PC-3 (cell line): Measurements from ENCODE around the gene FGD4. TPM values are rescaled to one million over a fixed set of nuclear protein-coding genes. Genes with fewer than 3 reads are reported as not detected.

Experiments used
- ATAC-seq: fragments of 200-7000 bp; cut with Tn5 transposase; 2 replicates; pipeline ENCODE4 v1.9.1; 2020; ENCODE audit warnings: mild to moderate bottlenecking, moderate library complexity
- BruUV-seq: library from RNA; stranded (reverse); fragments of 400-500 nt; replicated peaks from 2 replicates; lab custom pipeline; 2021; lab: Mats Ljungman, UMichigan
- CTCF ChIA-PET: fragments of 300-600 bp; sonication (Branson Sonifier 250); formaldehyde crosslinking; loops from one replicate; lab custom pipeline; 2022; ENCODE audit warnings: antibody characterized with exemption; lab: Charles Lee
- POLR2A ChIA-PET: fragments of 300-600 bp; sonication (Branson Sonifier 250); formaldehyde crosslinking; loops from one replicate; lab custom pipeline; 2022; ENCODE audit warnings: antibody characterized with exemption; ENCODE audit not compliant: unreplicated experiment; lab: Charles Lee
- DNase-seq: peaks from one replicate; pipeline ENCODE4 v3.0.0-alpha.2; 2015
- H2AFZ ChIP-seq: fragments of 300-600 bp; sonication (generic); 2 replicates; pipeline ENCODE4 v1.6.0; 2016; ENCODE audit warnings: antibody characterized with exemption, low read length
- H3F3A ChIP-seq: fragments of 300-600 bp; sonication (generic); one replicate; pipeline ENCODE4 v1.6.0; 2017; ENCODE audit warnings: antibody characterized with exemption, low read length, control low read depth, mild to moderate bottlenecking; ENCODE audit not compliant: unreplicated experiment
- H3K27ac ChIP-seq: fragments of 300-600 bp; sonication (generic); 2 replicates; pipeline ENCODE4 v1.5.1; 2016; ENCODE audit warnings: mild to moderate bottlenecking, low read length
- H3K27me3 ChIP-seq: fragments of 300-600 bp; sonication (generic); 2 replicates; pipeline ENCODE4 v1.6.1; 2016; ENCODE audit warnings: low read length, mixed read lengths
- H3K36me3 ChIP-seq: fragments of 300-600 bp; sonication (generic); 2 replicates; pipeline ENCODE4 v1.6.1; 2016; ENCODE audit warnings: low read depth, mixed run types, low read length, mixed read lengths
- H3K4me1 ChIP-seq: fragments of 300-600 bp; sonication (generic); 2 replicates; pipeline ENCODE4 v1.5.1; 2016; ENCODE audit warnings: low read length; ENCODE audit not compliant: insufficient read depth
- H3K4me2 ChIP-seq: fragments of 300-600 bp; sonication (generic); 2 replicates; pipeline ENCODE4 v1.6.0; 2016; ENCODE audit warnings: low read length
- H3K4me3 ChIP-seq: fragments of 300-600 bp; sonication (generic); 2 replicates; pipeline ENCODE4 v1.5.1; 2016; ENCODE audit warnings: mild to moderate bottlenecking, low read length, mixed read lengths
- H3K79me2 ChIP-seq: fragments of 300-600 bp; sonication (generic); 2 replicates; pipeline ENCODE4 v1.6.1; 2017; ENCODE audit warnings: low read length, mixed read lengths
- H3K9ac ChIP-seq: fragments of 300-600 bp; sonication (generic); 2 replicates; pipeline ENCODE4 v1.6.0; 2016; ENCODE audit warnings: mild to moderate bottlenecking, low read length
- H3K9me2 ChIP-seq: fragments of 300-600 bp; sonication (generic); replicated peaks from 2 replicates; pipeline ENCODE4 v1.6.1; 2016; ENCODE audit warnings: mixed run types, low read length, mixed read lengths
- H3K9me3 ChIP-seq: fragments of 300-600 bp; sonication (generic); 2 replicates; pipeline ENCODE4 v1.6.1; 2016; ENCODE audit warnings: low read length, mixed read lengths
- H4K20me1 ChIP-seq: fragments of 300-600 bp; sonication (generic); 2 replicates; pipeline ENCODE4 v1.6.1; 2016; ENCODE audit warnings: low read length, mixed read lengths
- EZH2 ChIP-seq: fragments of 300-600 bp; sonication (generic); IDR thresholded peaks from one replicate; pipeline ENCODE4 v1.6.1; 2017; ENCODE audit warnings: antibody characterized with exemption, mild to moderate bottlenecking, low read length; ENCODE audit not compliant: unreplicated experiment
- EZH2phosphoT487 ChIP-seq: fragments of 300-600 bp; sonication (generic); IDR thresholded peaks from 2 replicates; pipeline ENCODE4 v1.6.1; 2018; ENCODE audit warnings: mild to moderate bottlenecking, antibody characterized with exemption, low read length, borderline replicate concordance
- intact Hi-C: fragments of 100-400 bp; cut with micrococcal nuclease; formaldehyde crosslinking; loops from 2 replicates; pipeline ENCODE4 v1.9.0; 2023
- total RNA-seq: library from RNA; depleted of rRNA; stranded (reverse); fragments of >200 nt; gene quantifications from 2 replicates; pipeline ENCODE4 v1.2.3, GENCODE V29; 2014
- TF ChIP-seq, protein P1 (sequence below): fragments of 300-600 bp; sonication (generic); conservative IDR thresholded peaks from 2 replicates; pipeline ENCODE4 v1.5.1; 2017; ENCODE audit warnings: antibody characterized with exemption, low read depth, mild to moderate bottlenecking, low read length

Gene FGD4
- total RNA-seq, 1 experiment from 2014 or later = 3.9 TPM

DNA sequence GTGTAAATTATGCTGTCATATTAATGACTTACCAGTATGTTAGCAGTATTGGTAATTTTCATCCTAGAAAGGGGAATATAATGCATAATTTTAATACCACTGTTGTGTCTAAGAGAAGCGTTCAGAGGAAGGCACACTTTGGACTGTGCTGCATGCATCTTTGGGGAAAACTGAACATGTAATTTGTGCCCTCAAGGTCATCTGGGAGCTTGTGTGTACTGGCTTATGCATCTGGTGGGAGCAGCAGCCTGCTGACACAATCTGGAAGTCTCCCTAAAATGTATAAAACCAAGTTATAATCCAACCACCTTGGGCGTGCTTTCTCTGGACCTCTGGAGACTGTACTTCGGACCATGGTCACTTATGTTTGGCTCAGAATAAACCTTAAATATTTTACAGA, 14.1 kb downstream of the FGD4 start:
- Histone ChIP-seq H3K4me3 (no peak overlapping the region), H3K9me2 (no peaks in the 10 kb centered on the region), H3K4me2 (no peak overlapping the region), H3K4me1 (no peaks in the 10 kb centered on the region), H3K36me3 (no peaks in the 10 kb centered on the region), H3F3A (no peaks in the 10 kb centered on the region), H2AFZ (no peak overlapping the region), H3K9me3 (no peaks in the 10 kb centered on the region), H3K27me3 (no peaks in the 10 kb centered on the region), H3K9ac (no peak overlapping the region), H3K27ac (no peak overlapping the region), H4K20me1 (no peaks in the 10 kb centered on the region), H3K79me2 (no peaks in the 10 kb centered on the region)
- DNase-seq (no peak), ATAC-seq (no peak)
- TF ChIP-seq, protein P1, sequence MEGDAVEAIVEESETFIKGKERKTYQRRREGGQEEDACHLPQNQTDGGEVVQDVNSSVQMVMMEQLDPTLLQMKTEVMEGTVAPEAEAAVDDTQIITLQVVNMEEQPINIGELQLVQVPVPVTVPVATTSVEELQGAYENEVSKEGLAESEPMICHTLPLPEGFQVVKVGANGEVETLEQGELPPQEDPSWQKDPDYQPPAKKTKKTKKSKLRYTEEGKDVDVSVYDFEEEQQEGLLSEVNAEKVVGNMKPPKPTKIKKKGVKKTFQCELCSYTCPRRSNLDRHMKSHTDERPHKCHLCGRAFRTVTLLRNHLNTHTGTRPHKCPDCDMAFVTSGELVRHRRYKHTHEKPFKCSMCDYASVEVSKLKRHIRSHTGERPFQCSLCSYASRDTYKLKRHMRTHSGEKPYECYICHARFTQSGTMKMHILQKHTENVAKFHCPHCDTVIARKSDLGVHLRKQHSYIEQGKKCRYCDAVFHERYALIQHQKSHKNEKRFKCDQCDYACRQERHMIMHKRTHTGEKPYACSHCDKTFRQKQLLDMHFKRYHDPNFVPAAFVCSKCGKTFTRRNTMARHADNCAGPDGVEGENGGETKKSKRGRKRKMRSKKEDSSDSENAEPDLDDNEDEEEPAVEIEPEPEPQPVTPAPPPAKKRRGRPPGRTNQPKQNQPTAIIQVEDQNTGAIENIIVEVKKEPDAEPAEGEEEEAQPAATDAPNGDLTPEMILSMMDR = no peak
- no peak for TF ChIP-seq EZH2phosphoT487
- no peak for TF ChIP-seq EZH2
- intact Hi-C loops = no loop called here
- POLR2A ChIA-PET = no interaction called here
- no TSS peak for BruUV-seq
- CTCF ChIA-PET = no interaction called here

DNA sequence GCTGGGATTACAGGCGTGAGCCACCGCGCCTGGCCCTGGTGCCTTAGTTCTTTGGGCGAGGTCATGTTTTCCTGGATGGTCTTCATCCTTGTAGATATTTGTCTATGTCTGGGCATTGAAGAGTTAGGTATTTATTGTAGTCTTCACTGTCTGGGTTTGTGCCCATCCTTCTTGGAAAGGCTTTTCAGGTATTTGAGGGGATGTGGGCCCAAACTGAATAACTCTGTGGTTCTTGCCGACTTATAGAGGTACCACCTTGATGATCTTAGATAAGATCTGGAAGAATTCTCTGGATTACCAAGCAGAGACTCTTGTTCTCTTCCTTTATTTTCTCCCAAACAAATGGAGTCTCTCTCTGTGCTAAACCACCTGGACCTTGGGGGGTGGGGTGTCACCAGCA, 18.9 kb downstream of the FGD4 start:
- intact Hi-C loops = no loop called here
- H3K4me3 ChIP-seq = no peak overlapping the region
- no peak for TF ChIP-seq EZH2
- TF ChIP-seq EZH2phosphoT487 = no peak
- TF ChIP-seq, protein P1 = no peak
- H3K9me2 ChIP-seq = no peaks in the 10 kb centered on the region
- H3K27me3 ChIP-seq = no peaks in the 10 kb centered on the region
- ATAC-seq (no peak), DNase-seq (no peak)
- BruUV-seq = no TSS peak
- no peak overlapping the region for H3K27ac ChIP-seq
- H3K36me3 ChIP-seq = no peaks in the 10 kb centered on the region
- ChIA-PET POLR2A (no interaction called here), CTCF (no interaction called here)
- H3K9me3 ChIP-seq = no peaks in the 10 kb centered on the region
- H4K20me1 ChIP-seq = no peaks in the 10 kb centered on the region
- no peaks in the 10 kb centered on the region for H3K79me2 ChIP-seq
- no peaks in the 10 kb centered on the region for H3F3A ChIP-seq
- H3K9ac ChIP-seq = no peak overlapping the region
- no peak overlapping the region for H3K4me2 ChIP-seq
- H3K4me1 ChIP-seq = peaks cover 8% of the 10 kb centered on the region; the same call in 1 of the 2 replicates
- H2AFZ ChIP-seq = no peak overlapping the region

DNA sequence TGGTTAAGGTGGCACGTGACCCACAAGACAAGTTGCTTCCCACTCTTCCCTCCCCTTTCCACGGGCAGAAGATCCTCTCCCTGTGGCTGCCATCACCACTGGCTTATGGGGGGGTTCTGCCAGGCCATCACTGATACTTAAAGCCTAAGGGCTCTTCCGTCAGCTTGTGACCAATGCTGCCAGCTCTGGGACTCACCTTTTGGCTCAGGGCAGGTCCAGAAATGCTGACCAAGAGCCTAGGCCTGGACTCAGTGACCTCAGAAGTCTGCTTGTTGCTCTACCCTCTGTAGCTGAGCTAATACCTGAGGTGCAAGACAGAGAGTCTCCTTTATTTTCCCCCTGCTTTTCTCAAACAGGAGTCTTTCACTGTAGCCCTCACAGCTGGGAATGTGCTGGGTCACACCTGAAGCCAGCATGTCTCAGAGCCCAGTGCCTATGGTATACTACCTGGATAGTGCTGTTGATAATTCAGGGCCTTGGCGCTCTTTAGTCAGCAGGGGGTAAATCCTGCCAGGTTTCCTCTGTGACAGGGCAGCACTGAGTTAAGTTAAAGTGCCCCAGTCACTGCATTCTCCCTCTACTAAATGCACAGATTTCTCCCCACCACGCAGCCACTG, 19.7 kb downstream of the FGD4 start:
- Histone ChIP-seq H4K20me1 (no peaks in the 10 kb centered on the region), H3K9me3 (no peaks in the 10 kb centered on the region), H3F3A (no peaks in the 10 kb centered on the region), H3K27me3 (no peaks in the 10 kb centered on the region), H3K9ac (no peak overlapping the region), H2AFZ (no peak overlapping the region), H3K79me2 (no peaks in the 10 kb centered on the region), H3K36me3 (no peaks in the 10 kb centered on the region), H3K4me3 (no peak overlapping the region), H3K4me1 (peaks cover 8% of the 10 kb centered on the region; the same call in 1 of the 2 replicates), H3K9me2 (no peaks in the 10 kb centered on the region), H3K4me2 (no peak overlapping the region), H3K27ac (no peak overlapping the region)
- ATAC-seq (no peak), DNase-seq (peak; percentile 18)
- no TSS peak for BruUV-seq
- intact Hi-C loops = no loop called here
- ChIA-PET CTCF (no interaction called here), POLR2A (no interaction called here)
- TF ChIP-seq EZH2phosphoT487 = no peak
- TF ChIP-seq, protein P1 = no peak
- no peak for TF ChIP-seq EZH2
